GM12864 (cell line): ENCODE data around the gene NCKAP5.

ENCODE experiments used
- DNase-seq: peaks from one replicate; pipeline ENCODE4 v3.0.0-alpha.2; 2011; ENCODE audit warnings: low read depth
- H3K4me3 ChIP-seq: 2 replicates; pipeline ENCODE4 v1.5.1; 2011; ENCODE audit warnings: mild to moderate bottlenecking, low read depth, low read length, control low read depth
- CTCF ChIP-seq: IDR thresholded peaks from 2 replicates; pipeline ENCODE4 v1.5.1; 2011; ENCODE audit warnings: low read depth, mild to moderate bottlenecking, moderate library complexity, low read length, control low read depth, inconsistent platforms; ENCODE audit errors: missing control alignments

Gene NCKAP5

GRCh38 chr2:133458280-133458679, 110.0 kb downstream of the NCKAP5 start:
- no peak overlapping the region for H3K4me3 ChIP-seq
- DNase-seq: no peak
- no peak for TF ChIP-seq CTCF

GRCh38 chr2:133457861-133458260, 110.4 kb downstream of the NCKAP5 start:
- no peak overlapping the region for H3K4me3 ChIP-seq
- no peak for DNase-seq
- TF ChIP-seq CTCF: no peak

GRCh38 chr2:133456971-133457370, 111.3 kb downstream of the NCKAP5 start:
- TF ChIP-seq CTCF: no peak
- no peak overlapping the region for H3K4me3 ChIP-seq
- DNase-seq: no peak

GRCh38 chr2:133456156-133456555, 112.1 kb downstream of the NCKAP5 start:
- no peak for TF ChIP-seq CTCF
- H3K4me3 ChIP-seq: no peak overlapping the region
- no peak for DNase-seq

- DNase-seq: no peak
- no peak overlapping the region for H3K4me3 ChIP-seq
- TF ChIP-seq CTCF: no peak
Observed at GRCh38 chr2:133453032-133453431, 115.2 kb downstream of the NCKAP5 start.

GRCh38 chr2:133452583-133452982, 115.7 kb downstream of the NCKAP5 start:
- no peak overlapping the region for H3K4me3 ChIP-seq
- TF ChIP-seq CTCF: no peak
- DNase-seq: no peak

- no peak for DNase-seq
- no peak for TF ChIP-seq CTCF
- no peak overlapping the region for H3K4me3 ChIP-seq
Observed at GRCh38 chr2:133452146-133452545, 116.1 kb downstream of the NCKAP5 start.
